ENCODE data around the gene MRTFA.

The MRTFA gene

DNA sequence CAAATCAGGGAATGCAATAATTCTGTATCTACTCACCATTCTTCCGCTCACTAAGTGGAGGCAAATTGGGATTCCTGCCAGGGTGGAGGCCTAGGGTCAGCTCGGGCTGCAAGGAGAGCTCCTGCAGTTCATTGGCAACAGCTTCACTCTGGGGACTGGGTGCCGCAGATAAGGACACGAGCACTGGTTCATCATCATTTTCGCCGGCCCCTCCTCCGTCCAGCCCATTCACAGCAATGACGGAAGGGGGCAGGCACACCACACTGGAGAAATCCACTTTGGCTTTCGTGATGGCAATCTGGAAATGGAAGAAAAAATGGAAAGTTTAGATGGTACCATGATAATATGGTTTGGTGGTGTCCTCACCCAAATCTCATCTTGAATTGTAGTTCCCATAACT lies 84.4 kb downstream of the MRTFA start:
- Histone ChIP-seq H4K20me1 (ENCODE audit: low read depth, low read length) (no peaks in the 10 kb centered on the region), H3K4me3 (ENCODE audit: insufficient read depth, low read length, poor library complexity, severe bottlenecking) (no peak overlapping the region), H3K9me2 (replicated peaks; ENCODE audit: insufficient read depth, low read length) (no peaks in the 10 kb centered on the region), H3K9me3 (ENCODE audit: insufficient read depth, low read length) (no peaks in the 10 kb centered on the region; the same call in 1 of the 2 replicates), H3K27me3 (ENCODE audit: low read length) (no peaks in the 10 kb centered on the region), H2AFZ (ENCODE audit: low read depth, low read length, severe bottlenecking) (no peak overlapping the region), H3F3A (ENCODE audit: insufficient read depth) (peaks cover 6% of the 10 kb centered on the region; the same call in 1 of the 2 replicates), H3K9ac (ENCODE audit: low read length) (no peak overlapping the region), H3K27ac (ENCODE audit: low read depth, low read length) (no peak overlapping the region), H3K4me2 (ENCODE audit: low read depth, low read length, poor library complexity, severe bottlenecking) (no peak overlapping the region), H3K79me2 (ENCODE audit: insufficient read depth, low read length) (peaks cover 80% of the 10 kb centered on the region), H3K36me3 (ENCODE audit: low read length) (peaks cover 24% of the 10 kb centered on the region; the same call in 1 of the 2 replicates)
- TF ChIP-seq, protein P1, sequence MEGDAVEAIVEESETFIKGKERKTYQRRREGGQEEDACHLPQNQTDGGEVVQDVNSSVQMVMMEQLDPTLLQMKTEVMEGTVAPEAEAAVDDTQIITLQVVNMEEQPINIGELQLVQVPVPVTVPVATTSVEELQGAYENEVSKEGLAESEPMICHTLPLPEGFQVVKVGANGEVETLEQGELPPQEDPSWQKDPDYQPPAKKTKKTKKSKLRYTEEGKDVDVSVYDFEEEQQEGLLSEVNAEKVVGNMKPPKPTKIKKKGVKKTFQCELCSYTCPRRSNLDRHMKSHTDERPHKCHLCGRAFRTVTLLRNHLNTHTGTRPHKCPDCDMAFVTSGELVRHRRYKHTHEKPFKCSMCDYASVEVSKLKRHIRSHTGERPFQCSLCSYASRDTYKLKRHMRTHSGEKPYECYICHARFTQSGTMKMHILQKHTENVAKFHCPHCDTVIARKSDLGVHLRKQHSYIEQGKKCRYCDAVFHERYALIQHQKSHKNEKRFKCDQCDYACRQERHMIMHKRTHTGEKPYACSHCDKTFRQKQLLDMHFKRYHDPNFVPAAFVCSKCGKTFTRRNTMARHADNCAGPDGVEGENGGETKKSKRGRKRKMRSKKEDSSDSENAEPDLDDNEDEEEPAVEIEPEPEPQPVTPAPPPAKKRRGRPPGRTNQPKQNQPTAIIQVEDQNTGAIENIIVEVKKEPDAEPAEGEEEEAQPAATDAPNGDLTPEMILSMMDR (IDR thresholded peaks at IDR 0.05; ENCODE audit: insufficient read depth, low read length, poor library complexity, severe bottlenecking) = no peak
- no peak for TF ChIP-seq EZH2phosphoT487 (conservative IDR thresholded peaks at IDR 0.05; ENCODE audit: low read length)

DNA sequence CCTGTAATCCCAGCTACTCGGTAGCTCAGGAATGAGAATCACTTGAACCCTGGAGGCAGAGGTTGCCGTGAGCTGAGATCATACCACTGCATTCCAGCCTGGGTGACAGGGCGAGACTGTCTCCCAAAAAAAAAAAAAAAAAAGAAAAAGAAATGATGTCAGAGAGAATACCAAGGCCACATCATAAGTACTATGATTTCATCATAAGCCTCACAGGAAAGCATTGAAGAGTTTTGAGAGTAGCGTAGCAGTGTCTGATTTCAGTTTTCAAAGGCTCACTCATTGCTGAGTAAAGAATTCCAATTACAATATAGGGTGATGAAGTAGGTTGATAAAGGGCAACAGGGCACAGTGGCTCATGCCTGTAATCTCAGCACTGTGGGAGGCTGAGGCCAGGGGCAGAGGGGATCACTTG lies 88.8 kb downstream of the MRTFA start:
- Histone ChIP-seq H4K20me1 (ENCODE audit: low read depth, low read length) (no peaks in the 10 kb centered on the region), H3K36me3 (ENCODE audit: low read length) (peaks cover 24% of the 10 kb centered on the region; the same call in 1 of the 2 replicates), H3K4me2 (ENCODE audit: low read depth, low read length, poor library complexity, severe bottlenecking) (no peak overlapping the region), H3K9me2 (replicated peaks; ENCODE audit: insufficient read depth, low read length) (no peaks in the 10 kb centered on the region), H3K9me3 (ENCODE audit: insufficient read depth, low read length) (no peaks in the 10 kb centered on the region; the same call in 1 of the 2 replicates), H3F3A (ENCODE audit: insufficient read depth) (peaks cover 10% of the 10 kb centered on the region; the same call in 1 of the 2 replicates), H3K79me2 (ENCODE audit: insufficient read depth, low read length) (peaks cover 68% of the 10 kb centered on the region), H2AFZ (ENCODE audit: low read depth, low read length, severe bottlenecking) (no peak overlapping the region), H3K4me3 (ENCODE audit: insufficient read depth, low read length, poor library complexity, severe bottlenecking) (no peak overlapping the region), H3K9ac (ENCODE audit: low read length) (no peak overlapping the region), H3K27me3 (ENCODE audit: low read length) (no peaks in the 10 kb centered on the region), H3K27ac (ENCODE audit: low read depth, low read length) (no peak overlapping the region)
- TF ChIP-seq EZH2phosphoT487 (conservative IDR thresholded peaks at IDR 0.05; ENCODE audit: low read length) = no peak
- TF ChIP-seq, protein P1 (IDR thresholded peaks at IDR 0.05; ENCODE audit: insufficient read depth, low read length, poor library complexity, severe bottlenecking) = no peak

DNA sequence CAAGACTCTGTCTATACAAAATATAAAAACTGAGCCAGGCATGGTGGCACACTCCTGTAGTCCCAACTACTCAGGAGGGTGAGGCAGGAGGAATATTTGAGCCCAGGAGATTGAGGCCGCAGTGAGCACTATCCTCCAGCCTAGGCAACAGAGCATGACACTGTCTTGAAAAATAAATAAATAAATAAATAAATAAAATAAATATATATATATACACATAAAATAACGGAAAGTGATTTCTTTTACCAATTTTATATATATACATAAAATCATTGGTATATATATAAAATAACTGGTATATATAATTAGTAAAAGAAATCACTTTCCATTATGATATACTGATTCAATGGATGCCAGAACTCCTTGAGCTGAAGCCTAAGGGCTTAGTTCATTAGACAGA lies 91.8 kb downstream of the MRTFA start:
- H3K9ac ChIP-seq (ENCODE audit: low read length) = no peak overlapping the region
- H3K27me3 ChIP-seq (ENCODE audit: low read length) = no peaks in the 10 kb centered on the region
- H3K36me3 ChIP-seq (ENCODE audit: low read length) = peaks cover 7% of the 10 kb centered on the region; the same call in 1 of the 2 replicates
- H3K4me3 ChIP-seq (ENCODE audit: insufficient read depth, low read length, poor library complexity, severe bottlenecking) = no peak overlapping the region
- H3K27ac ChIP-seq (ENCODE audit: low read depth, low read length) = no peak overlapping the region
- no peaks in the 10 kb centered on the region for H3K9me2 ChIP-seq (replicated peaks; ENCODE audit: insufficient read depth, low read length)
- H3K9me3 ChIP-seq (ENCODE audit: insufficient read depth, low read length) = no peaks in the 10 kb centered on the region
- peaks cover 4% of the 10 kb centered on the region; the same call in 1 of the 2 replicates for H3F3A ChIP-seq (ENCODE audit: insufficient read depth)
- H3K79me2 ChIP-seq (ENCODE audit: insufficient read depth, low read length) = peaks cover 66% of the 10 kb centered on the region
- no peaks in the 10 kb centered on the region for H4K20me1 ChIP-seq (ENCODE audit: low read depth, low read length)
- TF ChIP-seq, protein P1 (IDR thresholded peaks at IDR 0.05; ENCODE audit: insufficient read depth, low read length, poor library complexity, severe bottlenecking) = no peak
- no peak overlapping the region for H2AFZ ChIP-seq (ENCODE audit: low read depth, low read length, severe bottlenecking)
- no peak overlapping the region for H3K4me2 ChIP-seq (ENCODE audit: low read depth, low read length, poor library complexity, severe bottlenecking)

Data from SU-DHL-6 (cell line).